NCI-H1105 (cell line): Measurements from ENCODE around the gene PRXL2C.

Experiments used
- DNase-seq: peaks from one replicate; lab custom pipeline; 2025; lab: John Stamatoyannopoulos, UW

Gene PRXL2C

DNA sequence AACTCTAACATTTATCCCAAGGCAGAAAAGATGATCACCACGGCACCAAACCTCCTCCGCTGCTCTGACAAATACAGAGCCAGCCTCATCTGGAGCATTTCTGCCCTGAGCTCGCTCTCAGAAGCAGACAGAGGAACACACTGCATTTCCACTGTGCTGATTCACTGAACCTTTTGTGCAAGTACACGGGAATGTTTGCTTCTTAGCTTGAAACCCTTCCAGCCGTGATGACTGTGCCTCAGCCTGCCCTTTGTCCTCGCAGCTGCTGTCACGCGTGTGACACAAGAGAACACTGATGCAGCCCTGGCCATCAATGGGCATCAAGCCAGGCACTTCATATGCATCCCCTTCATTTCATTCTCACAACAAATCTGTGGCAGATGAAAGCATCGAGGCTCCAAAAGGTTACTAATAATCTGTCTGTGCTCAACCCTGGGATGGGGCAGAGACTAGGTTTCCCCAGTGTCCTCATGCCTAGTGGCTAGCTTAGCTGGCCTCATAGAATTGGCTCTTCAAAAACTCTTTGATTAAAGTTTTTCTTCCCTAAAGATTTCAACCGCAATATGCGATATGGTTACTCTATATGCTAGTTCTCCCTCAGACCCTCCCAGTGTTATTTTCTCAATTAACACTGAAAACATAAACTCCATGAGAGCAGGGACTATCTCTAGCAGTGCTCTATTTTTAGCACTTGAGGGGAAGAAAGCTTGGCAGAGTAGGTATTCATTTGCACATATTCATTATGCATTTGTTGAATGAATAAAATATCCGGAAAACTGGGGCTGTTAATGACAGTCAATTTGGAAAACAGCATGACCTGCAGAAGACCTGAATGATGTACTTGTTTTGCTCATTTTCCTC lies 42.8 kb downstream of the PRXL2C start:
- peak; percentile 48 for DNase-seq

- no peak for DNase-seq
These were observed 43.8 kb downstream of the PRXL2C start for GRCh38 chr9:96611302-96611701.

- no peak for DNase-seq
These were observed 45.4 kb downstream of the PRXL2C start for GRCh38 chr9:96609732-96610131.

- DNase-seq: no peak
These were observed 47.1 kb downstream of the PRXL2C start for GRCh38 chr9:96607971-96608370.

- DNase-seq: no peak
These were observed 49.8 kb downstream of the PRXL2C start for GRCh38 chr9:96605328-96605727.

DNA sequence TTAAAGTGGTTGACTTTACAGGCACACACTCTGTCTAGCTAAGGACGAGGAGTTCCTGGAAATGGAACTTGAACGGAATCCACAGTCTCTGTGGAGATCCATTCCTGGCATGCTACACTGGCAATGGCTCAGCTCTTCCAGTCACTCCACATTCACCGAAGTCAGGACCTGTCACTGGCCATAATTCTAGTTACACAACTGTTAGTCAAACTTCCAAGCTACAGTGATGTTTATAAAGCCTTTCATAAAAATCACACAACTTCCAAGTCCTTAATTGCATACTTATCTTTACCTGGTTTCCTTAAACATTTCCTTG lies 51.2 kb downstream of the PRXL2C start:
- DNase-seq: no peak

GRCh38 chr9:96603305-96604003 lies 51.7 kb downstream of the PRXL2C start:
- DNase-seq: no peak

- no peak for DNase-seq
These were observed 55.8 kb downstream of the PRXL2C start for GRCh38 chr9:96599298-96599697.

DNA sequence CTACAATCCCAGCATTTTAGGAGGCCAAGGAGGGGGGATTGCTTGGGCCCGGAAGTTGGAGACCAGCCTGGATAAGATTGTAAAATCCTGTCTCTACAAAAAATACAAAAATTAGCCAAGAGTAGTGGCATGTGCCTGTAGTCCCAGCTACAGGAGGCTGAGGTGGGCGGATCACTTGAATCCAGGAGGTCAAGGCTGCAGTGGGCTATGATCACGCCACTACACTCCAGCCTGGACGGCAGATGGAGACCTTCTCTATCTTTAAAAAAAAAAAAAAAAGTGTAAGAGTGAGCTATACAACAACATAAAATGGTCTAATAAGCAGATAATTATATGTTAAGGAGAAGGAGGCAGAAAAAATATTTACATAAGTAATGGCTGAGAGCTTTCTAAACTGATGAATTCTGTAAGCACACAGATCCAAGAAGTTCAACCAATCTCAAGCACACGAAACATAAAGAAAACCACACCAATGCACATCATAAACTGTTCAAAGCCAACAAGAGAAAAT lies 58.5 kb downstream of the PRXL2C start:
- no peak for DNase-seq
